NOMO-1 treated with dmso at 0.1 percent for 144 hours (cell line): ENCODE data around the gene ZNF512B.
"Not testable (repeated sequence)": the region's sequence is repeated elsewhere in the genome, so short reads cannot be mapped to it uniquely, and the experiment has no call there.

Experiments
- DNase-seq: peaks from one replicate; lab custom pipeline; 2025; ENCODE audit not compliant: unreplicated experiment; lab: John Stamatoyannopoulos, UW

Gene ZNF512B

DNA sequence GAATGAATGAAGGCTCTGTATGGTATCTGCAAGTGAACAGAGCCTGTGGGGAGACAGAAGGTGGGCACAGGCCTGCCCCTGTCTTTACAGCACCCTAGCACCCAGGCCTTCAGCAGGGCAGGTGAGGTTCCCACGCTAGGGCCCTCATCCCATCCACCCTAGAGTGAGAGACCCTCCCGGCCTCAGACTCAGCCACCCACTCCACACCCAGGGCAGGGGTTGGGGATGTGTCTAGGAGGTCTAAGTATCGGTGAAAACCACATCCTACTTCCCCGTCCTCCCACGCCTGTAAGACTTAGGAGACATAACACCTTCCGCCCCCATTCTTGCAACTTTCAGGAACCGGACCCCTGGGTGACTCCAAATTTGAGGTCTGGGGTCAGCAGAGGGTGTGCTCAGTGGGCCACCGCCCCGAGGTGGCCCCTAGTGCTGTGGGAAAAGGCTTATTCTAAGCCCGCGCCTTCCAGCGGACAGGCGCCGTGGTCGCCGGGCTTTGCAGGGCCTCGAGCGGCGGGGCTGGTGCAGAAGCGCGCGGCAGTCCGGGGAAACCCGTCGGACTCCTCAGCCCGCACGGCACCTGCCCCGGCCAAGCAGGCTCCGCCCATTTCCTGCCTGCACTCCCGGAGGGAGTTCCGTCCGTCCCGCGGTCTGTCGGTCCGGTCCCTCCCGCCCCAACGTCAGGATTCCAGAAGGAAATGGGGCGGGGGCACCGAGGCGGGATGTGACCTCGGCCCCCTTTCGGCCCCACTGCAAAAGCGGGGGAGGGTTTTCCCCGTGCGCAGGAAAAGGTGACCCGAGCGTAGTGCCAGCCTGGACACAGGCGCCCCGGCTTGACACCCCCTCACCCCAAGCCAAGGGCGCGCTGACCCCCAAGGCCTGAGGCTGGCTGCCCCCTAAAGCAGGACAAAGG, 8.8 kb upstream of the ZNF512B start:
- DNase-seq = no peak

DNA sequence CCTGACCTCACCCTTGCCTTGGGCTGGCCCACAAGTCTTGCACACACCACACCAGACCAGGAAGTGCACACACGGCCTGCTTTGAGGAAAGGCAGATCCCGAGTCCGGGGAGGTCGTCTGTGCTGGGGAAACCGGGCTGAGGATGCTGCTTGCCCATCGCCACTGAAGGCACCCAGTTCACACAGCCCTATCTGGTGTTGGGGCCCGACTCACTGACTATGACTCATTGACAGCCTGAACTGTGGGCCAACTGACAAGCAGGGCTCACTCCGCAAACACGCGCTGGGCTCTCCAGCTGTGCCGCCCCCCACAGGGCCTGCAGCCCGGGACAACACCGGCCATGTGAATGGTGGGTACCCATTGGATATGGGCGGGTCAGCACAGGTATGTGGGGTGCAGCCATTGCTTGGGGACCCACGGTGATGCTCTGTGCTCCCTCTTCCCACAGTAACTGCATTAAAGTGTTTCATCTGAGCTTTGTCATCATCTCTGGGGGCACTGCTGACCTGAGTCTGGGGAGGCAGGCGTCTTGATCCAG, 8.1 kb upstream of the ZNF512B start:
- DNase-seq = no peak

DNA sequence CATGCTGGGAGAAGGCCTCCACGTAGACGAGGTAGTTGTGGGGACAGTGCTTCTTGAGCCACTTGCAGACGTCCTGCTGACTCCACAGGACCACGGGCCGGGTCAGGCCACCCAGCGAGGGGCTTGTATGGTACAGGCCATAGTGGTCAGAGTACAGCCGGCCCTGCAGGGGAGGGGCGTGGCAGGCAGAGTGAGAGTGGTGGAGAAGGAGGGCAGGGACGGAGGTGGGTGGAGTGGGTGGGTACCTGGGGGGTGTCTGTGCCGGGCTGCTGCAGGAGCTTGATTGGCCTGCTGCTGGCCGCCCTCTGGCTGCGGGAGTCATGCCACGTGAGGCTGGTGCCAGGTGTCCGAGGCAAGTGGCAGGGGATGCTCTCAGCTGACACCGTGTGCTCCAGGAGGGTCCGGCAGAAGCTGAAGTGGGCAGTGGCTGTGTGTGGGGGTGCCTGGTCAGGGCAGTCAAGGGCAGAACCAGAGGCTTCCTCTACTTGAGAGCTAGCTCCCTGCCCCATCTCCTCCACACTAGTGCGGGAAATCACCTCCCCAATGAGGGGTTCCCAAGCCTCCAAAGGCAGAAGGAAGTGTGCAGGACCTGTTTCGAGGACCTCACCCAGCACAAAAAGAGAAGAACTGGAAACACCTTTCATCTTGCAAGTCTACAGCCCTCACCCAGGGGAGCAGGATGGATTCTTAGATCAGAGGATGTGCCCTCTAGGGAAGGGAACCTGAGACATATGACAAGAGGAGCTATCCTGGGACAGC, 7.4 kb upstream of the ZNF512B start:
- no peak for DNase-seq

DNA sequence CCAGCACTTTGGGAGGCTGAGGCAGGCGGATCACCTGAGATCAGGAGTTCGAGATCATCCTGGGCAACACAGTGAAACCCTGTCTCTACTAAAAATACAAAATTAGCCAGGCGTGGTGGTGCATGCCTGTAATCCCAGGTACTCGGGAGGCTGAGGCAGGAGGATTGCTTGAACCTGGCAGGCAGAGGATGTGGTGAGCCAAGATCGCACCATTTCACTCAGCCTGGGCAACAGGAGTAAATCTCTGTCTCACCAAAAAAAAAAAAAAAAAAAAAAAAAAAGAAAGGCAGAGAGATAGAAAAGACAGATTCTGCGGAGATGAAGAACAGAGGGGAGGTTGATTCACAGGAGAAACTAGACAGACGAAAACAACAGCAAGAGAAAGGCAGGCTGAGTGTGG, 6.8 kb upstream of the ZNF512B start:
- not testable (repeated sequence) for DNase-seq

DNA sequence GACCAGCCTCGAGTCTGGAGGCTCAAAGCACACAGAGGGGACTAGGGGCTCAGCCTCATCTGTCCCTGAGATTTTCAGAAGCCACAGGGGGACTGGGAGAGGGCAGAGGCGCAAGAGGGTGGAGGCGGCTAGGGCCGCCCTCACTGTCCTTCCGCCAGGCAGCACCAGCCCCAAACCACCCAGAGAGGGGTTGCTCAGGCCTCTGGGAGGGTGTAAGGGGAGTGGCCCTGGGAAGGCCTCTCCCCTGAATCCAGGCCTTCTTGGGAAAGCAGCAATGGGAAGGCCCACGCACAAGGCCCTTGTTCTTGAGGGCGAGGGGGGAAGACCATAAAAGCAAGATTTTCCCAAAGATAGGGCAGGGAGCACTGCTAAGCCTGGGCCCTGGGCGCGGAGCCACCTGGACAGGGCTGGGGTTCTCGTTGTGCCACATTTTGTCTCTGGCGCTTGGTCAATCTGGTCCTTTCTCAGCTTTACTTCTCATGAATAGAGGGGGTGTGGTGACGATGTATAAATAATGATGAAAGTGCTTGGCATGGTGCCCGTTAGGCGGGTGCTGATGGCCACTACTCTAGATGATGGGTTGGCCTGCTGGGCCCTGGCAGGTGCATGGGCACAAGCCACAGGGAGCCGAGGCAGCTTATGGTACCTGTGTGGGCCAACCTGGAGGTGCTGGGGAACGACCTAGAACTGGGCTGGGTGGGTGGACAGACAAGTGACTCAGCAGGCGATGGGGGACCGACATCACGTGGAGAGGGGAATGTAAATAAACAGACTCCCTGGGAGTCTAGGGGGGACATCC, 4.9 kb upstream of the ZNF512B start:
- no peak for DNase-seq

DNA sequence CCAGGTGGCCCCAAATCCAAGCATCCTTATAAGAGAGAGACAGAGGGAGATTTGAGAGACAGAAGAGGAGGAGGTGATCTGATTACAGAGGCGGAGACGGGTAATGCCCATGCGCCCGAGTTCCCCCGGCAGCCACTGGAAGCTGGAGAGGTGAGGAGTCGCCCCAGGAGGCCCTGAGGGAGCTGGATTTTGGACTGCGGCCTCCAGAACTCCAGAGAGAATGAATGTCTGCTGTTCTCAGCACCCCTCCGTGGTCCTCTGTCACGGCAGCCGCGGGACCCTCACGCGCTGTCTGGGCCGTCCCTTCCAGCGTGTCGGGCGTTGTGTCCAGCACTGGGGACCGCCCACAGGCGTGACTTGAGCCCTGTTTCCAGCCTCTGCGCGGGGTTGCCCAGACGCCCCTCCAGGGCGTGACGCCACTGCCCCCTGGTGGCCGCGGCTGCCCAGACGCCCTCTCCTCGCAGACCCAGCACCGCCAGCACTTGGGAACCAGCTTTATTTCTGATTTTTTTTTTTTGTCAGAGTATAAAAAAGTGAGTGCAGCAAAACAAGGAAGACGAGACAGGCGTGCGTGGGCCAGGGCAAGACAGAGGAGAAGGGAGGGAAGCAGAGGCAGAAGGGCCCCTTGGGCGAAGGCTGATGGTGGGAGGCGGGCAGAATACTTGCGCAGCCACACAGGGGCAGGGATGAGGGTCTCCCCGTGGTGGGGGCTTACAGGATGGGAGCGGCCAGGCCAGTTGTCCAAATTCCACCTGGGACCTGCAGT, 4.1 kb upstream of the ZNF512B start:
- peak; percentile 77 for DNase-seq

DNA sequence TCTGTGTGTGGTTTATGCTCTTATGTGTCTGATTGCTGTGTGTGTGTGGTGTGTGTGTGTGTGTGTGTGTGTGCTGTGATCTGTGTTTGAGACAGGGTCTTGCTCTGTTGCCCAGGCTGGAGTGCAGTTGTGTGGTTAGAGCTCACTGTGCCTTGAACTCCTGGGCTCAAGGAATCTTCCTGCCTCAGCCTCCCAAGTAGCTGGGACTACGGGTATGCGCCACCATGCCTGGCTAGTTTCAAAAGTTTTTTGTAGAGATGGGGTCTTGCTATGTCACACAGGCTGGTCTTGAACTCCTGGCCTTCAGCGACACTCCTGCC, 3.4 kb upstream of the ZNF512B start:
- no peak for DNase-seq

DNA sequence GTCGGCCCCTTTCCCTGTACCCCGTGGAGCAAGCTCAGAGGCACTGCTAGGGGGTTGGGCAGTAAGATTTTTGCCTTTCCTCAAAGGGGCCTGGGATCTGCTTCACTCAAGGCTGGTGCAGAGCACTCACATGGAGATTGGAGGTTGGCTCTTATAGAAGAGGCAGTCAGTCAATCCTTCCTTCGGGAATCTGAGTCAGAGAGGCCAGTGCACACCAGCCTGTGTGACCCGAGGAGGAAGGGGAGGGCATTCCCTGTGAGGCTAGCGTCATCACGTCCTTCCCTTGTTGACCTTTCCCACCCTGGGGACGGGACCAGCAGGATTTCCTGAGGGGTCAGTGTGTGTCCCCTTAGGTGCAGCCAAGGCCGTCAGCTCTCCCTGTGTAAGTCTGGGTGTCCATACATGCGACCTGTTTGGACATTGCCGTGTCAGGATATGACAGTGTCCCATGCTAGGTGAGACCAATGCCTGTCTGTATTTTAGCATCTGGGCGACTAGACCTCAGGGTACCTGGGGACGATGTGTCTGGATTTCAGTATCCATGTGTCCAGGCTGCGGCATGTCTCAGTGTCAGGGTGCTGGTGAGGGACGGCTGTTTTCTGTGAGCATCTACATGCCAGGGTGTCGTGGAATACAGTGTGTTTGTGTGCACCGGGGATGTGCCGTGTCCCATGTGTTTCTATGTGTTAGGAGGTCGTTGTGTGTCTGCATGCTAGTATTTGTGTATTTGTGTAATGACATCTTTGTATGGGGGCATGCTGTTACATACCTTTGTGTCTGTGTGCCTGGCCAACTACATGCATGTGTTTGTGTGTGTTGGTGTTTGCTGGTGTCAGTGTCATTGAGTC, 2.8 kb upstream of the ZNF512B start:
- DNase-seq = no peak

DNA sequence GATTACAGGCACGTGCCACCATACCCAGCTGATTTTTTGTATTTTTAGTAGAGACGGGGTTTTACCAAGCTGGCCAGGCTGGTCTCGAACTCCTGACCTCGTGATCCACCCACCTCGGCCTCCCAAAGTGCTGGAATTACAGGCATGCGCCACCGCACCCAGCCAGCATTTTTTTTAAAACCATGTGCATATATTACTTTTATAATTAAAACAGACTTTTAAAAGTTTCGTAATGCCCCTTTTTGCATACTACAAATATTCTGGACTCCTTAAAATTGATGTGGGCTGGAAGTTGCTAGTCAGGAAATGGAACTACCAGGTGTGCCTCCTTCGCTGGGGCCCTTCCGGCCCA, 2.2 kb upstream of the ZNF512B start:
- not testable (repeated sequence) for DNase-seq

DNA sequence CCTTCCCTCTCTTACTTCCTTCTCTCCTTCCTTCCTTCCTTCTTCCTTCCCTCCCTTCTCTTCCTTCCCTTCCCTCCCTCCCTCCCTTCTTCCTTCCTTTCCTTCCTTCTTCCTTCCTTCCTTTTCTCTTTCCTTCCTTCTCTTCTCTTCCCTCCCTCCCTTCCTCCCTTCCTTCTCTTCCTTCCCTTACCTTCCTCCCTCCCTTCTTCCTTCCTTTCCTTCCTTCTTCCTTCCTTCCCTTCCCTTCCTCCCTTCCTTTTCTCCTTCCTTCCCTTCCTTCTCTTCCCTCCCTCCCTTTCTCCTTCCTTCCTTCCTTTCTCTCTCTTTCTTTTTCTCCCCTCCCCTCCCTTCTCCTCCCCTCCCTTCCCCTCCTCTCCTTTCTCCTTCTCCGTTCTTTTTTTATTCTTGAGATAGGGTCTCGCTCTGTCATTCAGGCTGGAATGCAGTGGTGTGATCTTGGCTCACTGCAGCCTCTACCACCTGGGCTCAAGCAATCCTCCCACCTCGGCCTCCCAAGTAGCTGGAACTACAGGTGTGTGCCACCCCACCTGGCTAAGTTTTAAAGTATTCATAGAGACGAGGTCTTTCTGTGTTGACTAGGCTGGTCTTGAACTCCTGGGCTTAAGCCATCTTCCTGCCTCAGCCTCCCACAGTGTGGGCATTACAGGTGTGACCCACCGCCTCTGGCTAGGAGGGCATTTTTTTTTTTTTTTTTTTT, 1.1 kb upstream of the ZNF512B start:
- no peak for DNase-seq

DNA sequence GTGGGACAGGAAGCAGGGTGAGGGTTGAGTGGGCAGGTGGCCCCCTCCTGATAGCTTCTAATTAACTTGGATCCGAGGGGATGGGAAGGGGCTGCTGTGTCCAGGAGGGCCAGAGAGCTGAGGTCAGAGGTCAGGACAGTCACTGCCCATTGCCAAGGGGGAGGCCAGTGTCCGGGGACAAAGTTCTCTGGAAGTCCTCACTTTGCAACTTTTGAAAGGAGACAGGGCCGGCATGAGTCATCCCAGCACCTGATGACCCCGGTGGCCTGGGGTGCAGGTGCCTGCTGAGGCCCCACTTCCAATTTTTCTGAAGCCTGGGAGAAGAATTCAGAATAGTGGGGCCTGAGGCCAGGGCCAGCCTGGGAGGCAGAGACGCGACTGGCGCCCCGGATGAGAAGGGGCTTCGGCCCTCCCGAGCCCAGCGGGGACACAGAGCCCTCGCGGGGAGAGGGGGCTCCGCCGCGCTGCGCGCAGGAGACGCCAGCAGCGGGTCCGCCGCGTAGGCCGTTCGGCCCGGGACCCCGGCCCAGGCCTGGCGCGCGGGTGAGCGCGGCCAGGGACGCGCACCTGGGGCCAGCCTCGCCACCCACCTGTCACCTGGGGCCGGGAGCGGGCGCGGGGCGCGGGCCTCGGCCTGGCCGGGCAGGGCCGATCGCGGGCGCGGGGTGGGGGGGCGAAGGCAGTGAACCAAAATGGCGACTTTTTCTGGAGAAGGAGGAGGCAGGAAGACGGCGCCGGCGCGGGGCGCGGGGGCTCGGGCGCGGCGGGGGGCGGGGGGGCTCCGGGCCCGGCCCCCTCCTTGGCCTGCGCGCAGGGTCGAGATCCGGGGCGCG, 586 bp downstream of the ZNF512B start:
- DNase-seq = no peak

DNA sequence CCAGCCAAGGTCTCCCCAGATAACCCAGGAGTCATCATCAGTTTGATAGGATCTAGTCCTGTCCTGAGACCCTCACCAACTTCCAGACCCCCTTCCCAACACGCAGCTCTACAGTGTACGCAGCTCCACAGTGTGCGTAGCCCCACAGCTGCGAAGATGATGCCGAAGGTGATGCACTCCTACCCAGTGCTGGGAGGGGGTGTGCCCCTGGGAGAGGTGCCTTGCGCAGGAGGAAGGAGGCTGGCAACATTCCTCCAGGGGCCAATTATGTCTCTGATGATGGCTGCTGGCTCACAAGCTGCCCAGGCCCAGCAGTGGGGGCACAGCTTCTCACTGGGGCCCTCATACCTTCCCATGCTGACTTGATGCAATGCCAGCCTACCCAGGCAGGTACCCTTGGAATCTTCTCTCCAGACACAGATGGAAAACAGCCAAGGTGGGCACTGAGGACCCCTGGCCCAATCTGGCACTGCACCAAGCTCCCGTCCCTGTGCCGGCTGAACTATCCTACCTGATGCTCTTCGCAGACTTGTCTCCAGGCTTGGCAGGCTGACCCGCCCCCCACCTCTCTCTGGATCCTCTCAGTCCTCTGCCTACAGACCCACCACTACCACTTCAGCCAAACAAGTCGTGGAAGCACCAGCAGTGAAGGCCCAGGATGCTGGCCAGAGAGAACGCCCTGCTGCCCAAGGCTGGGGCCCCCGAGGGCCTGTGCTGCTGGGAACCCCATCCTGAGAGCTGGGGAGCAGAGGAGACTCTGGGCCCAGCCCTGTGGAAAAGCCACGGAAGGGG, 1.4 kb downstream of the ZNF512B start:
- no peak for DNase-seq

DNA sequence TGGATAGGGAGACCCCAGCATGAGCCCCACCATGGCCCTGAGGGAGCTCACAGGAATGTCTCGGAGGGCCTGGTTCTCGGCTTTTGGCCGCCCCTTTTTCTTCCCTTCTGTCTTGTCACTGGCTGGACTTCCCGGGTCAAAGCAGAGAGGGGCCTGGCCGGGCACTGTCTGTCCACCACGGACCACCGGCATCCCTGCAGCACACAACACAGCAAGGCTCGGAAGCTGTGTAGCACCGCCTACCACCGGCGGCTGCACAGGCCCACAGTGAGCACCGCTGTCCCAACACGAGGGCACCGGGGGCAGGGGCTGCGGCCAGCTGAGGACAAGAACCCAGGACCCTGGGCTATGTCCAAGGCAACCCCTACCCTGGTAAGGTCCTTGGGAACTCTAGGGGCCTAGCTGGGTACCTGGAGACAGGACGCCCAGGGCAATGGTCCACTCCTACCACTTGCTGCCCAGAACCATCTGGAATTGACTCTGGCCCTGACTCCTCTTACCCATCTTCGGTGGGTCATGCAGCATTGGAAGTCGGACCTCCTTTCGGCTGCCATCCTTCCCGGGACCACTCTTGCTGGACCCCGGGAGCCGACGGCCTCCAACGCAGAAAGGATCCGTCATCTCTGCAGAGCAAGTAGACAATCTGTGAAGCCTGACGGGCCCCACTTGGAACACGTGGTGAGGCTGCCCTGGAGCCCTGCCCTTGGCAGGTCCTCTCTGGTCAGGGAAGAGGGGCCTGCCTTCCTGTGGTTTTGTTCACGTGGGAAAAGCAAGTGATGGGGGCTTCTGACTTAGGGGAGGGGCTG, 2.2 kb downstream of the ZNF512B start:
- no peak for DNase-seq

DNA sequence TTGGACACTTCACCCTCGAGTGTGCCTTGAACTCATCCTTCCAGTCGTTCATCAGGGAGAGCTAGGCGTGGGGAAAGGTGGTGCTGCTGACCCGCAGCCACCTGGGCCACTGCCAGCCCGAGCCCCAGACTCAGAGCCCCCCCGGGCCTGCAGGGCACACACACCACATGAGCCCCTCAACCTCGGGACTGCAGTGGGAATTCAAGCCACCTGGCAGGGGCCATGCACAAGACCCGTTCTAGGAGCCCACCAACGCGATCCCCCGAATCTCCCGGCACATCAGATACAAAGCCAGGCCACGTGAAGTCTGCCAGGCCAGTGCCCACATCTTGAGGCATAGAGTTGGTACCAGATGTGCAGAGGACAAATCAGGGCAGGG, 2.8 kb downstream of the ZNF512B start:
- no peak for DNase-seq

DNA sequence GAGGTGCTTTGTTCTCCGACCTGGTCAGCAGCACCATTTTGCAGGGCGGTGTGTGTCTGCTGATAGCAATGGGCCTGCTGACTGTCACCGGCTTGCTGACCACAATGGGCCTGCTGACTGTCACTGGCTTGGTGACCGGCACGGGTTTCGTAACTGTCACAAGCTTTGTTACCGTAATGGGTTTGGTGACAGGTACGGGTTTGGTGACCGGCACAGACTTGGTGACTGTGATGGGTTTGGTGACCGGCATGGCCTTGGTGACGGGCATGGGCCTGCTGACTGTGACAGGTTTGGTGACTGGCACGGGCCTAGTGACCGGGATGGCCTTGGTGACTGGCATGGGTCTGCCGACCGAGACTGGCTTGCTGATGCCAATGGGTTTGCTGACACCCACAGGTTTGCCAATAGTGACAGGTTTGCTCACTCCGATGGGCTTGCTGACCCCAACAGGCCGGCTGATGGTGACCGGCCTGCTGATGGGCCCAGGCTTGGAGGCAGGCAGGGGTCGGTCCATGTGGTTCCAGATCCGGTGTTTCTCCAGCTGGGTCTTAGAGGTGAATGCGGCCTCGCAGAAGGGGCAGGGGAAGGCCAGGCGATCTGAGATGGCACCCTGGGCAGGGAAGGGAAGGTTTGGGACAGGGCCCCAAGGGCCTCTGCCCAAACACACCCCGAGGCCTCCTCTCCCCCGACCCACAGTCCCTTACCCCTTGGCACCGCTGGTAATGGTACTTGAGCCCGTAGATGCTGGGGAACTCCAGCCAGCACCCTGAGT, 3.4 kb downstream of the ZNF512B start:
- DNase-seq = no peak

DNA sequence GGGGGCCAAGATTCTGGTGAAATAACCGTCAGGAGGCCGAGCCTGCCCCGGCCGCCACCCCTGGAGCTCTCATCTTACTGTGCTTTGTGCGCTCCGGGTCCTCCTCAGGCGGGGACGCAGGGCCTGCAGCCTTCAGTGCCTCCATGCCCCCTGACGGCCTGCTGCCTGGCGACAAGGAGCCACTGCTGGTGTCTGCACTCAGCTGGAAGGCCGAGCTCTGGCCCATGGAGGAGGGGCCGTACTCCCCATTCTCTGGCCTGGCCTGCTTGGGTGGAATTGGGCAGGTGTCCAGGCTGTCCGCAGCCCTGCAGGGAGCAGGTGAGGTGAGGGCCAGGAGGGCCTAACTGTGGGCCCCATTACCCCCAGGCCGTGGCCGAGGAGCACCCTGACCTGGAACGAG, 5.3 kb downstream of the ZNF512B start:
- no peak for DNase-seq
